Activated CD8-positive, alpha-beta memory T cell treated with anti-CD3 and anti-CD28 coated beads, Interleukin-2, amount 50 U/mL, for 4 hours (primary cell): Measurements from ENCODE around the gene ACTR1A.
"Not testable (repeated sequence)": the region's sequence is repeated elsewhere in the genome, so short reads cannot be mapped to it uniquely, and the experiment has no call there.

ENCODE experiments used
- DNase-seq: peaks from one replicate; pipeline ENCODE4 v3.0.0-alpha.2; 2020

The ACTR1A gene

DNA sequence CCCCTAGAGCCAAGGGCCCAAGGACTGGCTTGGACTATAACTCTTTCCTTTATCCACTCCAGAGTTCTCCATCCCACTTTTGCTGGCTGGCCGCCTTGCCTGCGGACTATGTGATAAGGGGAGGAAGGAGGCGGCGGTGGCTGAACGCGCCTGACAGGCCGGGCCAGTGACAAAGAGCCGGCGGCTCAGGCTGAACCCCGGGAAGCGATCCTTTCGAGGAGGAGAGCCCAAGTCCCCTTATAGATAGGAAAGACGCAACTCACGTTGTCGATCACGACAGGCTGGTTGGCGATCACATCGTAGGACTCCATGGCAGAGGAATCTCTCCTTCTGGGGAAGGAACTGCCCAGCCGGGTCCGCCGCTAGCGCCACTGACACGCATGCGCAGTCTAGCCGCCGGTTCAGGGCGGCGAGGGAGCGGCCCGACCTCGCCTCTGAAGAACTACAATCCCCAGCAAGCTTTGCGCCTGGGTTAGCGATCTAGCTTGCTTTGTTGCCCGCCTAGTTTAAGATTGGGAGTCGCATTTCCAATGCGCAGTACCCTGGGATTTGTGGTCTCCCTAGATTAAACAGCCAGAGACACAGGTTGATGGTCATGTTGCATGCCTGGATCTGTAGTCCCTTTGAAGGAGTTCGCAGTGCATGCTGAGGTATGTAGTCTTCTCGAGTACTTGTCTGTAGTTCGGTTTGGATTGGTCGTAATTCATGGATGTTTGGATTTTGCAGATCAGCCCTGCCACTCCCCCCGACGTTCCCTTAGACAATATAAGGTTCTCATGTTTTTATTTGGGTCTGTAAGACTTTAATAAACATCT, at the start of gene ACTR1A:
ACTR1A (minus strand) TSS at position 376 of the 815 bp plus-strand sequence; CDS start at position 311, 65 bp downstream.
- DNase-seq = peak; percentile 94

DNA sequence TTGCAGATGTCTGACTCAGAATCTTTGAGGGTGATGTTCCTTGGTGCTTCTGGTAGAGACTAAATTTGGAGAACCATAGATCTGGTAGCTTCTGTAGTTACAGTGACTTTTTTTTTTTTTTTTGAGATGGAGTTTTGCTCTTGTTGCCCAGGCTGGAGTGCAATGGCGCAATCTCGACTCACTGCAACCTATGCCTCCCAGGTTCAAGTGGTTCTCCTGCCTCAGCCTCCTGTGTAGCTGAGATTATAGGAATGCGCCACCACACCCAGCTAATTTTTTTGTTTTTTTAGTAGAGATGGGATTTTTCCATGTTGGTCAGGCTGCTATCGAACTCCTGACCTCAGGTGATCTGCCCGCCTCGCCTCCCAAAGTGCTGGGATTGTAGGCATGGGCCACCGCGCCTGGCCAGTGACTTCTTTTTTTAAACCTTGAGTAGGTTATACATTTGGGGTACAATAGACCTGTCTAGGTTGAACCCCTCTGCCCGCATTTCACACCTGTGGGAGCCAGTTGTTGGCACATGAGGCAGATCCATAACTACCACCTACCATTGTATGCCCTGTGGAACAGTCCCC, 48.2 kb upstream of the ACTR1A start:
- no peak for DNase-seq

DNA sequence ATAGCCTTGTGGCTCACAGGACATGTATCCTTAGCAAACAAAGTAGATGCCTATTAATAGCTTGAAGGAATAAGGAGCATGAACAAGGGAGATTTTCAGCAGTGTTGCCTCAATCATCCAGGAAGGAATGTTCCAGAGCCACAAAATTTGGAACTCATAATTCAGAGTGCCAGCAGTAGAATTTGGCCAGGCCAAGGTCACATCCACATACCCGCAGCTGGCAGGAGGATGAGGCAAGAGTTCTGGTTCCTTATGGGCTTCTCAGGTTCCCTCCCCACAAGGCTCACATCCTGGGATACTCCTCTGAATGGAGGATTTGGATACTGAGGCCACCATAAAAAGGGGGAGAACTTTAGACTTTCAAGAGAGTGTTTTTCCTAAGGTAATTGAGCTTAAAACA, 47.0 kb upstream of the ACTR1A start:
- DNase-seq = no peak

DNA sequence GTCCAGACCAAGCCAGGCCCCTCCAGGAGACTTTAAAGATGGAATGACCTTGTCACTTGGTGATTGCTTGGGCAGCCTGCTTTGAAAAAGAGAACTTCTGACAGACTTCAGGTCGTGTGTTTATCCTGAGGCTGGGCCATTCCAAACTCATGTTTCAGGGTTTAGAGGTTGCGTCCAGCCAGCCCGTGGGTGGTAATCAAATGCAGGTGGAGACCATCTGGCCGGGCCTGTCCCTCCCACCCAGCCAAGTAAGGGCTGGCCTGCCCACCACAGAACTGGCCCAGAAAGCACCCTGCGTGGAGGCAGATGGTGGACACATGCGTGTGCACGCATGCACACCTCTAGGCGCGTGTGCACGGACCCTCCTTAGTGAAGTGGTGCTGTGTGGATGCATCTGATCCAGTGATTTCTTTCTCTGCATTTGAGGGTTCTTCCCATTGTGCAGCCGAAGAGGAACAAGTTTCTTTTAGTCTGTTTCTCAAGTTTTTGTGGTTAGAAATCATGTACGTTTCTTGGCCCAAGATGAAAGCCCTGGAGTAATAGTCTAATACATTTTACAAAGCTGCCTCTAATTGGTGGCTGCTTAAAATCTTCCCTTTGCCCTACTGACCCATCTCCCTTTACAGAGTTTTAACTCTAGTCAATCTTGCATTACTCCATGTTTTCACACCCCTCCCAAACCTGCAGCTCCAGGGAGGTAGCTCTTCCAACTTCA, 44.3 kb upstream of the ACTR1A start:
- DNase-seq = no peak

DNA sequence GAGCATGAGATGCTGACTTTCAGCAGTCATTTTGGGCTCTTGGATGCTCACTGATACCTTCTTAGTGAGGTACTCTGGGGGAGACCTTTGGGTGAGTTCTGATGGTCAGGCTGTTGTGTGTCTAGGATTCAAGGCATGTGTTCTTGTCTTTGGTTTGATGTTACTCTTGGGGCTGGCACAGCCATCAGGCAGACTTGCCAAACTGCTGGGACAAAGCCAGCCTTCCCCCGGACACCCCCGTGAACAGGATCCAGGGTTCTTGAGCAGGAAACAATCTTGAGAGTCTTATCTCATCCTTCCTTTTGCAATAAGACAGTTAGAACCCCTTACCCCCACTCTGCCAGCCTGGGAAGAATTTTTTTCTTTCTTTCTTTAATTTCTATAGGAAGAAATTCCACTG, 43.5 kb upstream of the ACTR1A start:
- no peak for DNase-seq

DNA sequence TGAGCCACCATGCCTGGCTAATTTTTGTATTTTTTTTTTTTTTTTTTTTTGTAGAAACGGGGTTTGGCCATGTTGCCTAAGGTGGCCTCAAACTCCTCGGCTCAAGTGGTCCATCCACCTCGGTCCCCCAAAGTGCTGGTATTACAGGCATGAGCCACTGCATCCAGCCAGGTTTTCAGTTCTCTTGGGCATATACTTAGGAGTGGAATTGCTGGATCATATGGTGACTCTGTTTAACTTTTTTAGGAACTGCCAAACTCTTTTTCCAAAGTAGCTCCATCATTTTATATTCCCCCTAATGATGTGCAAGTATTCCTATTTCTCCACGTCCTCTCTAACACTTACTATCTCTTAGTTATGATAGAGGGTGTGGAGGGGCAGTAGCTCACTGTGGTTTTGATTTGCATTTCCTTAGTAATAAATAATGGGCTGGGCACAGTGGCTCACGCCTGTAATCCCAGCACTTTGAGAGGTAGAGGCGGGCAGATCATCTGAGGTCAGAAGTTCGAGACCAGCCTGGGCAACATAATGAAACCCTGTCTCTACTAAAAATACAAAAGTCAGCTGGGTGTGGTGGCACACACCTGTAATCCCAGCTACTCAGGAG, 42.9 kb upstream of the ACTR1A start:
- DNase-seq = no peak

DNA sequence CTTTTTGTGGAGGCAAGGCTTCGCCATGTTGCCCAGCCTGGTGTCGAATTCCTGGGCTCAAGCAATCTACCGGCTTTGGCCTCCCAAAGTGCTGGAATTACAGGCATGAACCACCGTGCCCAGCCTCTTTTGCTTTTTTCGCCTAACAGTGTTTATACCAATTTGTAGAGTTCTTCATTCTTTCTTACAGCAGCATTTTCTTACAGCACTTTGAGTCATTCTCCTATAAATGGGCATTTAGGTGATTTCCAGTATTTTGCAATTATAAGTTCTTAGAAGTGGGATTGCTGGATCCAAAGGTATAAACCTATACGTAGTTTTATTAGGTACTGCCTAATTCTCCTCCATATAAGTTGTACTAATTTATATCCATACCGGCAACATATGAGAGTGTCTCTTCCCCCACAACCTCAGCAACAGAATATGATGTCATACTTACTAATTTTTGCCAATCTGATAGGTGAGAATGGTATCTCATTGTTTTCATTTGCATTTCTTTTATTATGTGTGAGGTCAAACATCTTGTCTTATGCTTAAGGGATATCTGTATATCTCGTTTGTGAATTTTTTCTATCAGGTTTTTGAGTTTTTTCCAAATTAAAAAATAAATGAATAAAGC, 40.4 kb upstream of the ACTR1A start:
- no peak for DNase-seq

DNA sequence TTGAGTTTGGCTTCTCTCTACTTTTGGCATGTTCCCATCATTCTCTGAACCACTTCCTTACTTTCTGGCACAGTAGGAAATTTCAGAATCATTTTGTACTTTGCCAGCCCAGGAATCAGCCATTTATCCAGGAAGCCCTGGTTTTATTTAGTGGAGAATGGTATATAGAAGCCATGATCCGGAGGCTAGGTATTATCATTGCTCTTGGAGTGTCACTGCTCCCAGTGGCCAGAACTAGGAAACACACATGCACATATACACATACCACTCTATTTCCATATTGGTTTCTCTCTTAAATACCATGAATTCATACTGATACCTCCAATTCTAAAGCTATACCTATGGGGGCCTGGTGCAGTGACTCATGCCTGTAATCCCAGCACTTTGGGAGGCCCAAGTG, 37.5 kb upstream of the ACTR1A start:
- DNase-seq = no peak

DNA sequence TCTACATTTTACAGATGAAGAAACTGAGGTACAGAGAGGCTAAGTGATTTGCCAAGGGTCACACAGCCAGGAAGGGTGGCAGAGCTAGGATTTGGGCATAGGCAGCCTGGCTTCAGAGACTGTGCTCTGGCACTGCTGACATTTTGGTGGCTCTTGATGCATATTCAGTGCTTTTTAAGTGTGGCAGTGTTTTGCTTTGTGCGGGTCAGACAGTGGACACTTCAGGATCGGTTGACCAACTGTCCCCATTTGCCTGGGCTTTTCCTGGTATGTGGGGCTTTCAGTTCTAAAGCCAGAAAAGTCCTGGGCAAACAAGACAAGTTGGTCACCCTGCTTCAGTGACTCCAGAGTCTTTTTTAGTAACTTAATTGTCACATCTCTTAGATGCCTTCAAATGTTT, 36.3 kb upstream of the ACTR1A start:
- DNase-seq = no peak

DNA sequence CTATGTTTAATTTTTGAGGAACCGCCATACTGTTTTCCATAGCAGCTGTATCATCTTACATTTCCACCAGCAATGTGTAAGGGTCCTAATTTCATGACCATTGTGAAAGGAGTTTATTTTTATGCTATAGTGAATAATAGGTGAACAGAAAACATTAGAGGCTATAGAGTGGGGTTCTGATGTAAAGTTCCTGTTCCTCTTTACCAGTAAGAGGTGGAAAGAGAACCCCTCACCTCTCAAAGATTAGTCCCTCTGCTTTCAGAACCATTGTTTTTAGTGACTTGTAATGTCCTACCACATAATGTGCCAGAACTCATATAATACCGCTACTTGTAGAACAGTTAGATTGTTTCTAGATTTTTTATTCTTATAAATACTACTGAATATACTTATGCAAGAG, 35.4 kb upstream of the ACTR1A start:
- DNase-seq = no peak

DNA sequence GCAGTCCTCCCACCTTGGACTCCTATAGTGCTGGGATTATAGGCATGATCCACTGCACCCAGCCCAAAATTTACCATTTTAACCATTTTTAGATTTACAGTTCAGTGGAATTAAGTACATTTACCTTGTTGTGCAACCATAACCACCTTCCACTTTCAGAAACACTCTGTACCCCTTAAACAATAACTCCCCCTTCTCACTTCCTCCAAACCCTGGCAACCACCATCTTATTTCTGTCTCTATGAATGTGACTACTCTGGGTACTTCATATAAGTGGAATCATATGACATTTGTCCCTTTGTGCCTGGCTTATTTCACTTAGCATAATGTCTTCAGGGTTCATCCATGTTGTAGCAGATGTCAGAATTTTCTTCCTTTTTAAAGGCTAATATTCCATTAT, 34.9 kb upstream of the ACTR1A start:
- no peak for DNase-seq

DNA sequence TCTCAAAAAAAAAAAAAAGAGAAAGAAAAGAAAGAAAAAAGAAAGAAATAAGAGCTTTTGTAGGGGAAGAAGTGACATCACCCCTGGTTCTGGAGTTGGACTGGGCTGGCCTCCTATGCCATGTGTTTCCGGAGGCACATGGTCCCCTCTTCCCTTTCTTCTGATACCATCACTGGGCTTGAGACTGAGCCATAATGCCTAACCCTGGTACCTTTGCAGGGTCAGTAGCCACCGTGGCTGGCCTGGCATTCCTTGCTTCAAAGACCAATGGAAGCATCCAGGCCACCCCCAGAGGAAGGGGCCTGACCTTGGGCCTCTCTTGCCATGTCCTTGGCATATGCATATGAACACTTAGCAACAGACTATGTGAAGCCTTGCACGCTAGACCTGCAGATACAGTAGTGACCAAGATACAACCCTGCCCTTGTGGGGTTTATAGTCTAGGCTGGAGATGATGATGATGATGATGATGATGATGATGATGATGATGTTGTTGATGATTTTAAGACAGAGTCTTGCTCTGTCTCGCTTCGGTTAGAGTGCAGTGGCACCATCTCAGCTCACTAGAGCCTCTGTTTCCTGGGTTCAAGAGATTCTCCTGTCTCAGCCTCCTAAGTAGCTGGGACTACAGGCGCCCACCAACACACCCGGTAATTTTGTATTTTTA, 33.1 kb upstream of the ACTR1A start:
- no peak for DNase-seq

DNA sequence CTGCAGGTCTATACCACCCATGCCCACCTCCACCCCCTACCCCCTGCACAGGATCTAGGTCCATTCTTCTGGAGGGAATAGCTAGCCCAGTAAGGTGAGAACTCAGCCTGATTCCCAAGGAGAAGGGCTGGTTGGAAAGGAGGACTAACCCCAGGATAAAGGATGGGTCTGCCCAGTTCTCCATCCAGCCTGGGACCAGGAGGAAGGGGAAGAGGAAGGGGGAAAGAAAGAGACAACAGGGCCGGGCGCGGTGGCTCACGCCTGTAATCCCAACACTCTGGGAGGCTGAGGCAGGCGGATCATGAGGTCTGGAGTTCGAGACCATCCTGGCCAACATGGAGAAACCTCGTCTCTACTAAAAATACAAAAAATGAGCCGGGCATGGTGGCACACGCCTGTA, 32.5 kb upstream of the ACTR1A start:
- not testable (repeated sequence) for DNase-seq

DNA sequence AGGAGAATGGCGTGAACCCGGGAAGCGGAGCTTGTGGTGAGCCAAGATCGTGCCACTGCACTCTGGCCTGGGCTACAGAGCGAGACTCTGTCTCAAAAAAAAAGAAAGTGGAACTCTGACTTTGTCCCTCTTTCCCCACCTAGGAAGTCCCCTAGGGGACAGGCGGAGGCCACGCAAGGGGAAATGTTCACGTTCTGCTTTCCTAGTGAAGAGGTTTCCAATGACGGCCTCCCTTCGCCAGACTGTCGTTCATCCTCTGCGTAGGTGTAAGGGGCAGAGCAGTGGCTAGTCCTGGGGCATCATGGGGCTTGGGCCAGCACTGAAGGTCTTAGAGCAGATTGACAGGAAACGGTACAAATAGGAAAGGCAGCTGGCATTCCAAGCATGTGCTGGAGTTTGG, 31.8 kb upstream of the ACTR1A start:
- no peak for DNase-seq

DNA sequence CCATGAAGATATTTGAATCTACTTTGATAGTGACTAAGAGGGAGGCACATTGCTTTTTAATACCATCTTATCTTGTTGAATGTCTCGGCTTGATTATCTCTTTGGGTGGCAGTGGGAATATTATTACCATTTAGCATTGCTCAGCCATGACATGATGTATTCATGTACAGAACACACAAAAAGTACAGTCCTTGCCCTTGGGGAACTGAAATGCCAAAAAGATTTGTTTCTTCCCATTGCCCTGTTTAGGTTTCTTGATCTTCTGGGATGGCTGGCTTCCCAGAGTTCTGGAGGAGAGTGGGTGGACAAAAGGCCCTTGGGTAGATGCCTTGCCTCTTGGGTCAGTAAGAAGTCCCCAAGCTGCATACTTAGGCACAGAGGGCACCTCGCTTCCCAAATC, 25.0 kb upstream of the ACTR1A start:
- no peak for DNase-seq

DNA sequence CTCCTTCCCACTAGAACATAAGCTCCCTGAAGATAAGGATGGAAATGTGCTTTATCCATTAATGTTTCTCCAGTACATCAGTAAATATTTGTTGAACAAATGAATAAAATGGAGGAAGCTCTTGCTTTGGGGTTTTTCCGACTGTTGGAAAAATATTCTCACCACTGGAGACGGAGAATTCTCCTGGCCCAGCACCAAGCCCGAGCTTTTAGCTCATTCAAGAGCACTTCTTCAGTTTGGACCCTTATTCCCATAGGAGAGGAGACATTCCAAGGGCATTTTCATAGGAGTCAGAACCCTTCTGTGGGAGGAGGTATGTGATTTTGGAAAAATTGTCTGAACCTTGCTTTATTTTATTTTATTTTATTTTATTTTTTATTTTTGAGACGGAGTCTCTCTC, 22.2 kb upstream of the ACTR1A start:
- no peak for DNase-seq

DNA sequence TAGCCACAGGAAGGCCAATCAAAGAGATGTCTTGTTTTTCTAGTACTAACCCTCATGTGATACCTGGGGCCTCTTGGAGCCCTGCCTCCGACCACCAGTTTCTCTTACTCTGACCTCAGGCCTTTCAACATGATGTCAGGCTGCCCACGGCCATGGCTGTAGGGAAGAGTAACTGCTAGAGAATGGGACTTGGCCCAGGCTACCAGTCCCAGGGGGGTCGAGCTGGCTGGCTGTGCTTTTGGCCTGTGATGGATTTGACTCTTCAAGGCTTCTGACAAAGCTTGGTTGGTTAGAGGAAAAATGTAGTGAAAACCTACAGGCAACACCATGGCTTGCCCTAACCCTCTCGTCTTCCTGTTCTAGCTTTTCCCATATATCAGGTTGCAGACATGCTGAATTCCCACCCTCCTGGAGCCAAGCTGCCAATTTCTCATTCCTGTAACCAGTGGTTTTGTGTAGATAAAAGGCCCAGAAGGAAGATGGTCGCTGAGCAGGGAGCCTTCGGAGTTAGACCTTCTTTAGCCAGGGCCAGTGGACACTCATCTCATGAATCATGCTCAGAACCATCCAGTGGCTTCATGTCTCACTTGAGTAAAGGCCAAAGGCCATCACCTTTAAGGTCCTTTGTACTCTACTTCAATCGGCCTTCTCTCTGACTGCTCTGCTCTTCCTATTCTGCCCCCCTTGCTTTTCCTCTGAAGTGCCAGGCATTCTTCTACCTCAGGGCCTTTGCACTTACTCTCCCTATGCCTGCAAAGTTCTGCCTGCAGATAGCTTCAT, 20.9 kb upstream of the ACTR1A start:
- no peak for DNase-seq

DNA sequence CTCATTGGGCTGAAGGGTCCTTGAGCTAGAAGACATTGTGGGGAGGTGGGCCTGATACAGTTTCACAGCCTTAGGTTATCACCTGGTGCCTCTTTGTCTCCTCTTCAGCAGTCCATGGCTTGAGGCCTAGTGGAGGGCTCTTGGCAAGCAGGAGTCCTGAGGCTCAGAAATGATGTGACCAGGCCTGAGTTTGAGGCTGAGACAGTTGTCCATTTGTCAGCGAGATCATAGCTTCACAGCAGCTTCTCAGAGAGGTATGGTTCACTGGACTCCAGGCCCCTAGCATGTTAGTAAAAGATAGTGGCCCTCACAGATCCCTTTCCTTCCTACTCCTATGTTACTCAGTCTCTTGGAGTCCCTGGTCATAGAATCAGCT, 20.4 kb upstream of the ACTR1A start:
- no peak for DNase-seq

DNA sequence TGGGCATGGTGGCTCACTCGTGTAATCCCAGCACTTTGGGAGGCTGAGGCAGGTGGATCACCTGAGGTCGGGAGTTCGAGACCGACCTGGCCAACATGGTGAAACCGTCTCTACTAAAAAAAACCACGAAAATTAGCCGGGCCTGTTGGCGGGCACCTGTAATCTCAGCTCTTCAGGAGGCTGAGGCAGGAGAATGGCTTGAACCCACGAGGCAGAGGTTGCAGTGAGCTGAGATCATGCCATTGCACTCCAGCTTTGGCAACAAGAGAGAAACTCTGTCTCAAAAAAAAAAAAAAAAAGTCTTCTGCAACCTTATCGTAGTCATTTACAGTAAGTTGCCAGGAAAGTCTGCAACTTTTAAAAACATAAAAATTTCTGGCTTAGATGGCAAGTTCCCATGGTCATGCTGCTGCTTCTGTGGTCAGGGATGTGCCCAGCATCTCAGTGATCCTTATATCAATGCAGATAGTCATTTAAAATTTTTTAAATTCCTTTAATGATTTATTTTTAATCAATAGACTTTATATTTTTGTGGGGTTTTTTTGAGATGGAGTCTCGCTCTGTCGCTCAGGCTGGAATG, 16.8 kb upstream of the ACTR1A start:
- DNase-seq = no peak

DNA sequence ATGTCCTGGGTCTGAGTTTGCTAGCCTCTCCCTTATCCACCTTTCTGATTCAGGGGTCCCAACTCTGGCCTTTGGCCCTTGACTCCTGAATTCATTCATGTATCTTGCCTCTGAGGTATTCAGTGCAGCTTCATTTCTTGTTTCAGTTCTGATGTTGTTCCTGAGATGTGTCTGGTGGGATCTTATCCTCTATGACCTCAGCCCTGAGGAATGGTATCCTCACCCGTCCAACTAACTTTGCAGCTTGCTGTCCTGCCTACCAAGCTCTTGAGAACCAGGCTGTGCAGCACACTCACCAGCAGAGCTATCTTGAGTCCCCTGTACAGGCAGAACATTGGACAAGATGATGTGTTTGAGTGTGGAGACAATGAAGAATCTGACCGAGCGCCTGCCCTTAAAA, 15.0 kb upstream of the ACTR1A start:
- no peak for DNase-seq

DNA sequence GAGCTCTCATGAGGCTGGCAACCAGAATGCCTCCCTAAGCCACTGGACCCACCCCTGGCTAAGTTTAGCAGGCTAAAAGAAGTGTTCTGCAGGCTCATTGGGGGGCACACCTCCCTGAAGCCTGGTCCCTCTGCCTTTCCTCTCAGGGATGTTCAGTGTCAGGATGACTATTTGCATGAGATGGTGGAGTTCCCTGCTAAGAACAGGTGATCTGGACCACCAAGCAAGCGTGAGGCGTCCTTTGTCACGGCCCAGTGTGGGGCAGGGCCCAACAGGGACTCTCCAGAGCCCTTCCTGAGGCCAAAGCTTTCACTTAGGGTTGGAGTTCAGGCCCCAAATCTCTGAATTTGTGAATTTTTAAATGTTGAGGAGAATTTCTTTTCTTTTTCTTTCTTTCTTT, 13.2 kb upstream of the ACTR1A start:
- DNase-seq = no peak
